ENCODE results near the gene SUSD5.

The SUSD5 gene

GRCh38 chr3:33218446-33219174, at the start of gene SUSD5:
Gene SUSD5, minus strand, starts transcription at chr3:33218810. Its CDS starts 13 bp downstream, at chr3:33218797.
- in situ Hi-C loops (cut with MboI; ENCODE audit: low sequenced_read_pairs): no loop called here

GRCh38 chr3:33260104-33260503, 41.5 kb upstream of the SUSD5 start:
- in situ Hi-C loops (cut with MboI; ENCODE audit: low sequenced_read_pairs): no loop called here

- in situ Hi-C loops (cut with MboI; ENCODE audit: low sequenced_read_pairs): no loop called here
Measured at GRCh38 chr3:33256249-33256648, 37.6 kb upstream of the SUSD5 start.

DNA sequence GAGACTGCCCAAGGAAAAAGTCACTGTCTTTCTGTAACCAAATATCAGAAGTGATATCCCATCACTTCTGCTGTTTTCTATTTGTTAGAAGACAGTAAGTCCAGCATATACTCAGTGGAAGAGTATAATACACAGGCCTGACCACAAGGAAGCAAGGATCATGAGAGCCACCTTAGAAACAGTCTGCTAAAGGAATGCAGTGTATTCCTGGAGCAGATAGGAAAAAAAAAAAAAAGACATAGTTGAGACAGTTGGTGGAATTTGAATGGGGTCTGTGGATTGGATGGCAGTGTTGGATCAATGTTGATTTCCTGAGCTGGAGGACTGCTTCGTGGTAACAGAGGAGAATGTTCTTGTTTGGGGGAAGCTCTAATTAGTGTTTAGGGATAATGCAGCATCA, 32.1 kb upstream of the SUSD5 start:
- in situ Hi-C loops (cut with MboI; ENCODE audit: low sequenced_read_pairs): no loop called here

- in situ Hi-C loops (cut with MboI; ENCODE audit: low sequenced_read_pairs): no loop called here
Measured at GRCh38 chr3:33246786-33247185, 28.2 kb upstream of the SUSD5 start.

DNA sequence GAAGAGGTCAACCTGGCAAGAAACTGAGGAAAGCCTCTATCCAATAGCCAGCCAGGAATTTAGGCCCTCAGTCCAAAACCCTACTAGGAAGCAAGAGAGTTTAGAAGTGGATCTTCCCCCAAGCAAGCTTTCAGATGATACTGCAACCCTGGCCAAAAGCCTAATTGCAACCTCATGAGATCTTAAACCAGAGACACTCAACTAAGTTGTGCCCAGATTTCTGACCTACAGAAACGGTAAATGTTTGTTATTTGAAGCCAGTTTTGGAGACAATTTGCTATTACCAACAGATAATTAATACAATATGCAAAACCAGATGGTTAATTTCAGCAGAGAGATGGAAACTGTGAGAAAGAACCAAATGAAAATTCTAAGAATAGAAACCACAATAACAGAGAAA, 21.7 kb upstream of the SUSD5 start:
- in situ Hi-C loops (cut with MboI; ENCODE audit: low sequenced_read_pairs): no loop called here

DNA sequence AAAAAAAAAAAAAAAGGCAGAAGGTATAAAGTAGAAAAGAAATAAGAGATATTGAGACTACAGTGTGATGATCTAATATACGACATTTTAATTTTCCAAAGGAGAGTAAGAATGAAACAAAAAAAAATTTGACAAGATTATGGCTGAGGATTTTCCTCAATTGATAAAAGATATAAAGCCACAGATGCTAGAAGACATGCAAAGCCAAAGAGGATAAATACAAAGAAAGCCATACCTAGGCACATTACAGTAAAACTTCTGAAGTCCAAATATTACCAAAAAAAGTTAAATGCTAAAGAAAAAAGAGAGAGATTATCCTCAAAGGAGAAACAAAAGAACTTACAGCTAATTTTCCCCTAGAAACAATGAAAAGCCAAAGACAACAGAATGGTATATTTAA, 20.3 kb upstream of the SUSD5 start:
- in situ Hi-C loops (cut with MboI; ENCODE audit: low sequenced_read_pairs): no loop called here

DNA sequence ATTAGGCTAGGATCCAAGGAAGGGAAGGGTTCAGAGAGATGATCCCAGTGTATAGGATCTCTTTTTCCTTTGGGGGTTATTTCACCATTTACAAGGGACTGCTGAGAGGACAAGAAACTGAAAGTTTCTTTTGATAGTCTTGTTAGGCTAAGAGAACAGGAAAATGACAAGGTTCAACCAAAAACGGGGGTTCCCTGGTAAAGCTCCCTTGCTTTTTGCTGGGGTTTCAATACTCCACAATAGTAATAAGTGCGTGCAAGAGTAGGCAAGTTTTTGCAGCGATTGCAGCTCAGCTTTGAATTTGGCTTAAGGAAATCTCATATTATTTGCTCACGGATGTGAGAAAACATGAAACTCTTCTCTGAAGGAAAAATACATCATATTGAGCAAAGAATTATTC, 18.8 kb upstream of the SUSD5 start:
- in situ Hi-C loops (cut with MboI; ENCODE audit: low sequenced_read_pairs): no loop called here

DNA sequence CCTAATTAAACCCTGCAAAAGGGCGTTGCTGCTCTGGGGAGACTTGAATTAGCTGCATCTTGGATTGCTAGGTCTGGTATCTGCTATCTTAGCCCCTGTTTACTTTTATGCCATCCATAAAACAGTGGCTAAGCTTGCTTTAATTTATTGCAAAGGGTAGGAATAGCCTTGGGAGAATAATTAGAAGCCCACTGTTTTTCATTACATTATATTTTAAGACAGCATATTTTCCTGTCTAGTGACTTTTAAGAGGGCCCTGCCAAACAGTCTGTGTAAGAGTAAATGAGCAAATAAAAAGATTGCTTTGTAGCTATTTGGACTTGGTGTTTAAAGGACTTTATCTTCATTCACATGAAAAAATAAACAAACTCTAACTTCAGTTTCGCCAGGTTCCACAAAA, 17.4 kb upstream of the SUSD5 start:
- in situ Hi-C loops (cut with MboI; ENCODE audit: low sequenced_read_pairs): no loop called here

DNA sequence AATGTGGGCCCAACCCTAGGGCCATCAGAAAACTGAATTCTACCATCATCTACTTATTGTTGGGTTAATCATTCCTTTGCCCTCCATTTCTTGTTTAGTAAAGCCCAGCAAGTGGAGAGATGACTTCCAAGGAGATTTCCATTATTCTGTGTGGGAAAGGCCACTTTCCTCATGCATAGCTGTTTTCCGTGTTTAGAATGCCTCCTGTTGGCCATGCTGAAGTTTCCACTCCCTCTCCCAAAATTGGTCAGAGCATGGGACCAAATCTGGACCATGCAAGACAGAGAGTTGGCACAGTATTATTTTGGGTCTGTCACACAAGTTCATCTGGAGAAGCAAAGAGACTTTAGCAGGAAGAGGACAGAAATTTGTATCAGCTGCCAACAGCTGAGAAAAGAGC, 15.3 kb upstream of the SUSD5 start:
- in situ Hi-C loops (cut with MboI; ENCODE audit: low sequenced_read_pairs): no loop called here

DNA sequence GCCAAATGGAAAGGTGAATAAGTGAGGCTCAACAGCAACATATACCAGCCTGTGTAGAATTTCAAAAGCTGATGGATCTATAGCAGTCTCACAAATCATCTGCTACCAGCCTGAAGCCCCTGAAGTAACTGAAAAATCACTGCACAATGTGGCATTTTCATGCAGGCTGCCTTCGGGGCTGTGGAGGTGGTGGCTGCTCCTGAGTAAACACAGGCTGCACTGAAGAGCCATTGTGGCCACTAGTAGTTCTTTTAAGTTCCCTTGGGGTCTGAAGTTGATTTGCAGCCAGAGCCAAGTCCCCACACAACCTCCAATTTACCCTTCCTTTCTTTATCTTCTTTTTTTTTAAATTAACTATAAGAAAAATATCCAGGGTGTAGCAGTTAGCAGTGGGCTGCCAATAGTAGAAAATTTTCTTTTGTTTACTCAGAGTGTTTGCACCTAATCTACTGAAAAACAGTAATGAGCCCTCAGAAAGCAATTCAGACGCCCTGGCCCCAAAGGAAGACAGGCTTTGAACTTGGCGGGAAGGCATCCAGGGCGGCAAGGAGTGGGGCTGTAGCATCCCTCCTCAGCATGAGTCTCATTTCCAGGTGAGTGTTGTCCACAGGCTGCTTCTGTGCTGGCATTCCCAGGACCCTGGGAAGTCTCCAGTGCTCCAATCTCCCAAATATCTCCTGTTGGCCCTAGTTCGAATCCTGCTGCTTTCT, 13.3 kb upstream of the SUSD5 start:
- in situ Hi-C loops (cut with MboI; ENCODE audit: low sequenced_read_pairs): no loop called here

DNA sequence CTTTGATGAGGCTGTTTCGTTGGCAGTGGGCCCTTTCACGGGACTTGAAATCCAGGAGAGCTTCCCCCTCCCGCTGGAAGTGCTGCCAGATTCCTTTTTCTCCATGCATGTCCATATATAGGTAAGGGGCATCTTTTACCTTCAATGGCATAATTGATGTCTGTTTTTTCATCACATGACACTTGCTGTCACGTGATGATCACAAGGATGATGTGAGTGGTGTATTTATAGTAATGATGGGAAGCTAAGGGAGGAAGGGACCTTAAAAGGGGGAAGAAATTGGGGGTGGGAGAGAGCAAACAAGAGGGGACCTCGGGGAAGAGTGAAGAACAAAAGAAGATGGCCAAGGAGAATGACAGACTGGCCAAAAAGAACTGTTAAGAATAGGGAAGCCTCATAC, 11.3 kb upstream of the SUSD5 start:
- in situ Hi-C loops (cut with MboI; ENCODE audit: low sequenced_read_pairs): no loop called here

GRCh38 chr3:33229066-33229465, 10.5 kb upstream of the SUSD5 start:
- in situ Hi-C loops (cut with MboI; ENCODE audit: low sequenced_read_pairs): no loop called here

- in situ Hi-C loops (cut with MboI; ENCODE audit: low sequenced_read_pairs): no loop called here
Measured at GRCh38 chr3:33221241-33221640, 2.6 kb upstream of the SUSD5 start.

- in situ Hi-C loops (cut with MboI; ENCODE audit: low sequenced_read_pairs): no loop called here
Measured at GRCh38 chr3:33219175-33219487, 521 bp upstream of the SUSD5 start.

- in situ Hi-C loops (cut with MboI; ENCODE audit: low sequenced_read_pairs): no loop called here
Measured at GRCh38 chr3:33217866-33218445, 654 bp downstream of the SUSD5 start.

- in situ Hi-C loops (cut with MboI; ENCODE audit: low sequenced_read_pairs): no loop called here
Measured at GRCh38 chr3:33215739-33216138, 2.9 kb downstream of the SUSD5 start.

GRCh38 chr3:33212406-33212805, 6.2 kb downstream of the SUSD5 start:
- in situ Hi-C loops (cut with MboI; ENCODE audit: low sequenced_read_pairs): no loop called here

DNA sequence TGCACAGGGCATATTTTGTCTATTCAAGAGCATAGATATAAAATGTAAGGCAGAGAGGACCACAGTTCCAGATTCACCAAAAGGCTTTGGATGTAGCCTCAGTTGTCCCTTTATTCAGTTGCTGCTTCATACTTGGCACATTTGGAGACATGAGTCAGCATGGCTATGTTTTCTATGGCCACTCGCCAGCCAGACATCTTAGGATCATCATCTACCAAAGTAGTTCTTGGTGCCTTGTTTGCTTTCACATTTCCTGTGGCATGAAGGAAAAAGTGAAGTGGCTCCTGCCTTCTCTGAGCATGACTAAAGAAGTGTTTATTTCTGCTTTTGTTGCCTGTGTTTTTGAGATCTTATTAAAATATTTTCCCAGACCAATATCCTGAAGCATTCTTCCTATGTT, 7.2 kb downstream of the SUSD5 start:
- in situ Hi-C loops (cut with MboI; ENCODE audit: low sequenced_read_pairs): no loop called here

- in situ Hi-C loops (cut with MboI; ENCODE audit: low sequenced_read_pairs): no loop called here
Measured at GRCh38 chr3:33209357-33209756, 9.3 kb downstream of the SUSD5 start.

- in situ Hi-C loops (cut with MboI; ENCODE audit: low sequenced_read_pairs): no loop called here
Measured at GRCh38 chr3:33202711-33203457, 15.7 kb downstream of the SUSD5 start.

- in situ Hi-C loops (cut with MboI; ENCODE audit: low sequenced_read_pairs): no loop called here
Measured at GRCh38 chr3:33201195-33201594, 17.4 kb downstream of the SUSD5 start.

Data from HL-60/S4 treated with phorbol 12-myristate 13-acetate at 8.2 ng/mL for 4 days and 3 days (cell line).